Activated naive CD4-positive, alpha-beta T cell treated with anti-CD3 and anti-CD28 coated beads, Interleukin-2, amount 10 ng/mL, durations not matched to agents 7 days and 5 days (primary cell): Measurements from ENCODE around the gene KIAA1614.

Source experiments
- CTCF ChIA-PET: fragments of 350-600 bp; sonication (Branson Sonifier 250); formaldehyde crosslinking; loops from one replicate; lab custom pipeline; 2021; ENCODE audit warnings: antibody characterized with exemption; lab: Charles Lee
- DNase-seq: peaks from one replicate; pipeline ENCODE4 v3.0.0-alpha.2; 2020
- H3K27ac Mint-ChIP-seq: one replicate; pipeline ENCODE4 v1.8.0; 2021; ENCODE audit warnings: mild to moderate bottlenecking, moderate library complexity, mixed read lengths
- H3K27me3 Mint-ChIP-seq: one replicate; pipeline ENCODE4 v1.8.0; 2021; ENCODE audit warnings: mild to moderate bottlenecking, mixed read lengths
- H3K36me3 Mint-ChIP-seq: one replicate; pipeline ENCODE4 v1.8.0; 2021; ENCODE audit warnings: mixed read lengths
- H3K4me1 Mint-ChIP-seq: one replicate; pipeline ENCODE4 v1.8.0; 2021; ENCODE audit warnings: mixed read lengths
- H3K4me3 Mint-ChIP-seq: one replicate; pipeline ENCODE4 v1.8.0; 2021; ENCODE audit warnings: mild to moderate bottlenecking, moderate library complexity, mixed read lengths
- H3K9me3 Mint-ChIP-seq: one replicate; pipeline ENCODE4 v1.8.0; 2021; ENCODE audit warnings: mixed read lengths

Gene KIAA1614

GRCh38 chr1:180976732-180977357, 64.1 kb downstream of the KIAA1614 start:
- Mint-ChIP-seq H3K9me3 (no peaks in the 10 kb centered on the region), H3K27ac (no peak overlapping the region), H3K27me3 (no peaks in the 10 kb centered on the region), H3K4me3 (no peak overlapping the region), H3K4me1 (peaks cover 21% of the 10 kb centered on the region), H3K36me3 (peaks cover 63% of the 10 kb centered on the region)
- DNase-seq: no peak
- CTCF ChIA-PET: no interaction called here

- peaks cover 62% of the 10 kb centered on the region for H3K36me3 Mint-ChIP-seq
- no peaks in the 10 kb centered on the region for H3K27me3 Mint-ChIP-seq
- no peaks in the 10 kb centered on the region for H3K9me3 Mint-ChIP-seq
- CTCF ChIA-PET: interaction anchor here (1.0 to 1.2 kb wide), 2 partner anchors 160 to 184 kb away, joined by 3 to 4 read pairs; no protein-coding TSS in a partner anchor
- no peak overlapping the region for H3K27ac Mint-ChIP-seq
- DNase-seq: peak; percentile 51
- peaks cover 18% of the 10 kb centered on the region for H3K4me1 Mint-ChIP-seq
- H3K4me3 Mint-ChIP-seq: no peak overlapping the region
Observed at GRCh38 chr1:180981596-180982387, 69.1 kb downstream of the KIAA1614 start.

- Mint-ChIP-seq H3K27ac (no peak overlapping the region), H3K36me3 (peaks cover 67% of the 10 kb centered on the region), H3K4me3 (no peak overlapping the region), H3K27me3 (no peaks in the 10 kb centered on the region), H3K9me3 (no peaks in the 10 kb centered on the region), H3K4me1 (peaks cover 18% of the 10 kb centered on the region)
- no peak for DNase-seq
- CTCF ChIA-PET: interaction anchor here (1.0 kb wide), 1 partner anchor 159 kb away, joined by 3 read pairs; no protein-coding TSS in a partner anchor
Observed at GRCh38 chr1:180982422-180982821, 69.7 kb downstream of the KIAA1614 start.

- CTCF ChIA-PET: no interaction called here
- H3K4me1 Mint-ChIP-seq: no peaks in the 10 kb centered on the region
- no peak overlapping the region for H3K27ac Mint-ChIP-seq
- H3K36me3 Mint-ChIP-seq: peaks cover 74% of the 10 kb centered on the region
- no peak overlapping the region for H3K4me3 Mint-ChIP-seq
- no peaks in the 10 kb centered on the region for H3K9me3 Mint-ChIP-seq
- no peak for DNase-seq
- H3K27me3 Mint-ChIP-seq: no peaks in the 10 kb centered on the region
Observed at GRCh38 chr1:180988253-180988752, 75.6 kb downstream of the KIAA1614 start.

GRCh38 chr1:180994262-180994661, 81.6 kb downstream of the KIAA1614 start:
- no peak for DNase-seq
- Mint-ChIP-seq H3K9me3 (no peaks in the 10 kb centered on the region), H3K4me3 (no peak overlapping the region), H3K36me3 (peaks cover 47% of the 10 kb centered on the region), H3K27me3 (no peaks in the 10 kb centered on the region), H3K27ac (no peak overlapping the region), H3K4me1 (no peaks in the 10 kb centered on the region)
- CTCF ChIA-PET: no interaction called here

DNA sequence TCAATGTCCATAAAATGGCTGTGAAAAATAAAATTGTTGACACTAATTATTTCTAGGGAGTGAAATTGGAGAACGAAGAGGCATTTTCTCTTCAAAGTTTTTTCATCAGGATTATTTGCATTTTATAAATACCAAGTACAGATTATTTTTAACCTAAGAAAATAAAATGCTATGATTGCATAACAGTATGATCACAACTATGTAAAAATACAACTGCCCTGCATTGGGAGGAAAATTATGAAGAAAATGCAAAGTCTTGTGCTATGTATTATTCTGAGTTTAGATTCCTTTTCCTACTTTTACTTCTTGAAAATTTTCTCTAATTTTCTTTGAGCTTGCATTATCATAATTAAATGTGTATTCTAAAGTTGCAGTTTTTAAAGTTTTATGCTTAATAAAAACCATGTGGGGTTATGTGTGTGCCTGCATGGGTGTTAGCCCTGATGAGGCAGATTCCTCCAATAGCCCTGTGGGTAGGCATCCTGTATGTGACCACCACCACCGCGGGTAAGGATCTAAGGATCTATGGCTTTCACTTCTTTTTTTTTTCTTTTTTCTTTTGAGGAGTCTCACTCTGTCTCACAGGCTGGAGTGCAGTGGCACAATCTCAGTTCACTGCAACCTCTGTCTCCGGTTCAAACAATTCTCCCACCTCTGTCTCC, 85.3 kb downstream of the KIAA1614 start:
- H3K27me3 Mint-ChIP-seq: no peaks in the 10 kb centered on the region
- H3K27ac Mint-ChIP-seq: no peak overlapping the region
- H3K4me1 Mint-ChIP-seq: peaks cover 4% of the 10 kb centered on the region
- CTCF ChIA-PET: interaction anchor here (1.1 kb wide), 1 partner anchor 40 kb away, joined by 3 read pairs; no protein-coding TSS in a partner anchor
- no peaks in the 10 kb centered on the region for H3K9me3 Mint-ChIP-seq
- DNase-seq: no peak
- peaks cover 47% of the 10 kb centered on the region for H3K36me3 Mint-ChIP-seq
- no peak overlapping the region for H3K4me3 Mint-ChIP-seq
